C4-2B (cell line): ENCODE data around the gene CA7.

Experiments used
- CTCF ChIP-seq: fragments of 450-650 bp; conservative IDR thresholded peaks from 2 replicates; pipeline ENCODE4 v1.5.1; 2017; ENCODE audit warnings: mild to moderate bottlenecking
- ZFX ChIP-seq: fragments of 450-650 bp; IDR thresholded peaks from 2 replicates; pipeline ENCODE4 v1.6.1; 2017

GRCh38 chr16:66814734-66815133 is 29.5 kb upstream of the CA7 start:
- TF ChIP-seq CTCF (no peak), ZFX (no peak)
